Measurements from ENCODE around the gene TMEM35B.
"Not testable (repeated sequence)": the region's sequence is repeated elsewhere in the genome, so short reads cannot be mapped to it uniquely, and the experiment has no call there.

TMEM35B gene

GRCh38 chr1:34975771-34976170 is 9.4 kb downstream of the TMEM35B start:
- DNase-seq, result no peak

GRCh38 chr1:34975338-34975737 is 9.8 kb downstream of the TMEM35B start:
- DNase-seq, result no peak

- DNase-seq, result no peak
Observed at GRCh38 chr1:34974626-34975025, 10.5 kb downstream of the TMEM35B start.

GRCh38 chr1:34973326-34973725 is 11.8 kb downstream of the TMEM35B start:
- DNase-seq, result no peak

- DNase-seq, result no peak
Observed at GRCh38 chr1:34970829-34971228, 14.3 kb downstream of the TMEM35B start.

GRCh38 chr1:34970220-34970735 is 14.9 kb downstream of the TMEM35B start:
- DNase-seq, result no peak

GRCh38 chr1:34968297-34968696 is 16.9 kb downstream of the TMEM35B start:
- not testable (repeated sequence) for DNase-seq

GRCh38 chr1:34967672-34968071 is 17.5 kb downstream of the TMEM35B start:
- not testable (repeated sequence) for DNase-seq

GRCh38 chr1:34965597-34965996 is 19.6 kb downstream of the TMEM35B start:
- no peak for DNase-seq

- DNase-seq, result no peak
Observed at GRCh38 chr1:34950428-34950827, 34.7 kb downstream of the TMEM35B start.

- not testable (repeated sequence) for DNase-seq
Observed at GRCh38 chr1:34948739-34949138, 36.4 kb downstream of the TMEM35B start.

GRCh38 chr1:34947641-34948314 is 37.4 kb downstream of the TMEM35B start:
- not testable (repeated sequence) for DNase-seq

- no peak for DNase-seq
Observed at GRCh38 chr1:34946211-34946610, 38.9 kb downstream of the TMEM35B start.

- not testable (repeated sequence) for DNase-seq
Observed at GRCh38 chr1:34941798-34942197, 43.3 kb downstream of the TMEM35B start.
